Trophoblast cell (in vitro differentiated cells and primary cell): ENCODE data around the gene WDPCP.
"Not testable (repeated sequence)": the region's sequence is repeated elsewhere in the genome, so short reads cannot be mapped to it uniquely, and the experiment has no call there.

Source experiments
- DNase-seq, 2 donors: peaks; one replicate each; pipeline ENCODE4 v3.0.0-alpha.2; 2016
- H2AFZ ChIP-seq: 2 replicates; pipeline ENCODE4 v1.6.1; 2013; ENCODE audit warnings: low read length, moderate library complexity, mild to moderate bottlenecking; ENCODE audit not compliant: insufficient read depth, poor library complexity
- H2AK5ac ChIP-seq: 2 replicates; pipeline ENCODE4 v1.6.1; 2013; ENCODE audit warnings: mild to moderate bottlenecking, low read length
- H2BK120ac ChIP-seq: 2 replicates; pipeline ENCODE4 v1.6.1; 2013; ENCODE audit warnings: low read length, mild to moderate bottlenecking, moderate library complexity; ENCODE audit not compliant: insufficient read depth, poor library complexity
- H2BK12ac ChIP-seq: 2 replicates; pipeline ENCODE4 v1.6.1; 2013; ENCODE audit warnings: mild to moderate bottlenecking, low read length, moderate library complexity
- H2BK5ac ChIP-seq: 2 replicates; pipeline ENCODE4 v1.6.1; 2013; ENCODE audit warnings: low read length, low read depth, moderate library complexity, mild to moderate bottlenecking; ENCODE audit not compliant: poor library complexity
- H3K14ac ChIP-seq: 2 replicates; pipeline ENCODE4 v1.6.1; 2013; ENCODE audit warnings: mild to moderate bottlenecking, low read length
- H3K18ac ChIP-seq: 2 replicates; pipeline ENCODE4 v1.6.1; 2013; ENCODE audit warnings: mild to moderate bottlenecking, low read length
- H3K23ac ChIP-seq: 2 replicates; pipeline ENCODE4 v1.6.1; 2013; ENCODE audit warnings: low read length
- H3K27ac ChIP-seq: 2 replicates; pipeline ENCODE4 v1.5.1; 2013; ENCODE audit warnings: low read depth, mild to moderate bottlenecking, inconsistent platforms, low read length, moderate library complexity
- H3K27me3 ChIP-seq: 2 replicates; pipeline ENCODE4 v1.6.1; 2013; ENCODE audit warnings: inconsistent platforms, mild to moderate bottlenecking, low read length, moderate library complexity; ENCODE audit not compliant: insufficient read depth
- H3K36me3 ChIP-seq, 2 experiments: 1 replicate in 1 of 2; 2 replicates in 1 of 2; pipeline ENCODE4 v1.6.1; 2013; ENCODE audit warnings: low read length in 2 of 2, mild to moderate bottlenecking in 2 of 2, moderate library complexity in 1 of 2; ENCODE audit not compliant: insufficient read depth in 2 of 2, control insufficient read depth in 1 of 2
- H3K4ac ChIP-seq: 2 replicates; pipeline ENCODE4 v1.6.1; 2013; ENCODE audit warnings: low read depth, mild to moderate bottlenecking, low read length, moderate library complexity
- H3K4me1 ChIP-seq, 2 experiments: 1 replicate in 1 of 2; 2 replicates in 1 of 2; pipeline ENCODE4 v1.6.1; 2013; ENCODE audit warnings: low read length in 2 of 2, mild to moderate bottlenecking in 2 of 2, moderate library complexity in 1 of 2; ENCODE audit not compliant: insufficient read depth in 2 of 2, control insufficient read depth in 1 of 2
- H3K4me2 ChIP-seq: 2 replicates; pipeline ENCODE4 v1.6.1; 2013; ENCODE audit warnings: inconsistent platforms, mild to moderate bottlenecking, low read length, moderate library complexity
- H3K4me3 ChIP-seq: 2 replicates; pipeline ENCODE4 v1.5.1; 2013; ENCODE audit warnings: mild to moderate bottlenecking, low read depth, low read length, inconsistent platforms
- H3K79me1 ChIP-seq: one replicate; pipeline ENCODE4 v1.6.1; 2013; ENCODE audit warnings: low read length
- H3K79me2 ChIP-seq: 2 replicates; pipeline ENCODE4 v1.6.1; 2013; ENCODE audit warnings: low read length, mild to moderate bottlenecking; ENCODE audit not compliant: control insufficient read depth, insufficient read depth, poor library complexity
- H3K9ac ChIP-seq: 2 replicates; pipeline ENCODE4 v1.6.1; 2013; ENCODE audit warnings: mild to moderate bottlenecking, low read length
- H3K9me3 ChIP-seq: 2 replicates; pipeline ENCODE4 v1.6.1; 2013; ENCODE audit warnings: low read depth, mild to moderate bottlenecking, control low read depth, inconsistent platforms, low read length; ENCODE audit not compliant: insufficient read depth
- H4K12ac ChIP-seq: 2 replicates; pipeline ENCODE4 v1.6.1; 2013; ENCODE audit warnings: low read depth, mild to moderate bottlenecking, low read length, moderate library complexity
- H4K8ac ChIP-seq: 2 replicates; pipeline ENCODE4 v1.6.1; 2013; ENCODE audit warnings: low read depth, mild to moderate bottlenecking, low read length, moderate library complexity
- H4K91ac ChIP-seq: one replicate; pipeline ENCODE4 v1.6.1; 2013; ENCODE audit warnings: low read depth, mild to moderate bottlenecking, low read length, moderate library complexity
- WGBS: extraction: QIAGEN DNeasy Blood & Tissue Kit; methylation state at CpG from one replicate; pipeline ENCODE4 v1.1.7; 2013; ENCODE audit warnings: missing lambda C conversion rate; ENCODE audit not compliant: insufficient read length, insufficient coverage; ENCODE audit errors: extremely low coverage; 5-methylcytosine and 5-hydroxymethylcytosine counted together

Gene WDPCP

GRCh38 chr2:63287956-63288355, 300.3 kb downstream of the WDPCP start:
- Histone ChIP-seq H2AK5ac (no peak overlapping the region), H3K79me1 (no peaks in the 10 kb centered on the region), H3K36me3 (no peaks in the 10 kb centered on the region), H3K23ac (no peak overlapping the region), H2BK12ac (no peak overlapping the region), H2BK120ac (no peak overlapping the region), H3K27me3 (no peaks in the 10 kb centered on the region), H4K12ac (no peak overlapping the region), H2BK5ac (no peak overlapping the region), H3K79me2 (no peaks in the 10 kb centered on the region), H2AFZ (no peak overlapping the region), H4K91ac (no peak overlapping the region), H3K4me3 (no peak overlapping the region), H3K4me2 (no peak overlapping the region), H3K27ac (no peak overlapping the region), H3K4ac (no peak overlapping the region), H3K18ac (no peak overlapping the region), H4K8ac (no peak overlapping the region), H3K14ac (no peak overlapping the region), H3K4me1 (no peaks in the 10 kb centered on the region), H3K9ac (no peak overlapping the region), H3K9me3 (peaks cover 2% of the 10 kb centered on the region)
- WGBS, result no CpG with 5 or more reads among the region's 1 CpG
- no peak for DNase-seq

GRCh38 chr2:63286520-63286919, 301.8 kb downstream of the WDPCP start:
- not testable (repeated sequence) for H2BK5ac ChIP-seq, H2BK120ac ChIP-seq, H4K12ac ChIP-seq, H3K4me1 ChIP-seq, H2AK5ac ChIP-seq, H2AFZ ChIP-seq, H3K23ac ChIP-seq, H3K18ac ChIP-seq, H2BK12ac ChIP-seq, H3K9me3 ChIP-seq, H4K91ac ChIP-seq, H3K79me2 ChIP-seq, H3K4ac ChIP-seq, H3K4me2 ChIP-seq, H3K36me3 ChIP-seq, H3K27ac ChIP-seq, H3K79me1 ChIP-seq, H4K8ac ChIP-seq, H3K4me3 ChIP-seq, DNase-seq, H3K14ac ChIP-seq, H3K9ac ChIP-seq, H3K27me3 ChIP-seq
- no CpG with 5 or more reads among the region's 4 CpGs for WGBS

- Histone ChIP-seq H4K91ac (no peak overlapping the region), H3K18ac (no peak overlapping the region), H2BK12ac (no peak overlapping the region), H2BK120ac (no peak overlapping the region), H3K23ac (no peak overlapping the region), H3K9me3 (no peaks in the 10 kb centered on the region), H3K9ac (no peak overlapping the region), H3K4ac (no peak overlapping the region), H3K4me2 (no peak overlapping the region), H3K27me3 (no peaks in the 10 kb centered on the region), H4K8ac (no peak overlapping the region), H3K4me1 (no peaks in the 10 kb centered on the region), H2AK5ac (no peak overlapping the region), H2AFZ (no peak overlapping the region), H3K36me3 (no peaks in the 10 kb centered on the region), H4K12ac (no peak overlapping the region), H3K4me3 (no peak overlapping the region), H3K79me2 (no peaks in the 10 kb centered on the region), H2BK5ac (no peak overlapping the region), H3K79me1 (no peaks in the 10 kb centered on the region), H3K27ac (no peak overlapping the region), H3K14ac (no peak overlapping the region)
- no peak for DNase-seq
- WGBS, result no CpG with 5 or more reads among the region's 6 CpGs
Measured at GRCh38 chr2:63283273-63283672, 305.0 kb downstream of the WDPCP start.

- H3K9me3 ChIP-seq, result peaks cover 7% of the 10 kb centered on the region
- no peak overlapping the region for H4K8ac ChIP-seq
- no CpG with 5 or more reads among the region's 4 CpGs for WGBS
- H3K79me2 ChIP-seq, result no peaks in the 10 kb centered on the region
- H3K14ac ChIP-seq, result no peak overlapping the region
- no peaks in the 10 kb centered on the region for H3K36me3 ChIP-seq
- H3K23ac ChIP-seq, result no peak overlapping the region
- no peaks in the 10 kb centered on the region for H3K79me1 ChIP-seq
- H2AFZ ChIP-seq, result no peak overlapping the region
- no peaks in the 10 kb centered on the region for H3K4me1 ChIP-seq
- no peak overlapping the region for H2BK5ac ChIP-seq
- H4K91ac ChIP-seq, result no peak overlapping the region
- no peaks in the 10 kb centered on the region for H3K27me3 ChIP-seq
- no peak overlapping the region for H3K4me3 ChIP-seq
- H3K18ac ChIP-seq, result no peak overlapping the region
- no peak overlapping the region for H3K4me2 ChIP-seq
- no peak overlapping the region for H2BK120ac ChIP-seq
- H3K4ac ChIP-seq, result no peak overlapping the region
- H4K12ac ChIP-seq, result no peak overlapping the region
- no peak overlapping the region for H3K9ac ChIP-seq
- H3K27ac ChIP-seq, result no peak overlapping the region
- H2BK12ac ChIP-seq, result no peak overlapping the region
- H2AK5ac ChIP-seq, result no peak overlapping the region
- no peak for DNase-seq
Measured at GRCh38 chr2:63272560-63272959, 315.7 kb downstream of the WDPCP start.
